Stimulated activated memory B cell treated with anti-CD40 and anti-IgM and Interleukin-4, amounts not matched to agents 10 μg/mL and 1 μg/mL and 100 μg/mL, for 72 hours (primary cell): ENCODE measurements around the gene WDR37.
"Not testable (repeated sequence)": the region's sequence is repeated elsewhere in the genome, so short reads cannot be mapped to it uniquely, and the experiment has no call there.

Experiments used
- ATAC-seq: fragments of 150-1000 bp; cut with Tn5 transposase; 2 replicates; pipeline ENCODE4 v1.10.0; 2021
- H3K27ac Mint-ChIP-seq: one replicate; pipeline ENCODE4 v1.8.0; 2022; ENCODE audit warnings: mild to moderate bottlenecking, mixed read lengths
- H3K27me3 Mint-ChIP-seq: one replicate; pipeline ENCODE4 v1.8.0; 2022; ENCODE audit warnings: mixed read lengths
- H3K36me3 Mint-ChIP-seq: one replicate; pipeline ENCODE4 v1.8.0; 2022; ENCODE audit warnings: mixed read lengths
- H3K4me1 Mint-ChIP-seq: one replicate; pipeline ENCODE4 v1.8.0; 2022; ENCODE audit warnings: mixed read lengths
- H3K4me3 Mint-ChIP-seq: one replicate; pipeline ENCODE4 v1.8.0; 2022; ENCODE audit warnings: mild to moderate bottlenecking, moderate library complexity, mixed read lengths
- H3K9me3 Mint-ChIP-seq: one replicate; pipeline ENCODE4 v1.8.0; 2022; ENCODE audit warnings: mixed read lengths

The WDR37 gene

GRCh38 chr10:1029838-1030237 lies 26.3 kb upstream of the WDR37 start:
- Mint-ChIP-seq H3K4me1 (no peaks in the 10 kb centered on the region), H3K27me3 (no peaks in the 10 kb centered on the region), H3K9me3 (no peaks in the 10 kb centered on the region), H3K36me3 (peaks cover 6% of the 10 kb centered on the region), H3K27ac (no peak overlapping the region), H3K4me3 (no peak overlapping the region)
- ATAC-seq: no peak

- H3K9me3 Mint-ChIP-seq: no peaks in the 10 kb centered on the region
- H3K27me3 Mint-ChIP-seq: no peaks in the 10 kb centered on the region
- peaks cover 29% of the 10 kb centered on the region for H3K36me3 Mint-ChIP-seq
- no peak overlapping the region for H3K4me3 Mint-ChIP-seq
- ATAC-seq: no peak
- H3K4me1 Mint-ChIP-seq: peaks cover 28% of the 10 kb centered on the region
- no peak overlapping the region for H3K27ac Mint-ChIP-seq
These were observed 22.6 kb upstream of the WDR37 start for GRCh38 chr10:1033601-1034000.

- no peak overlapping the region for H3K27ac Mint-ChIP-seq
- no peak overlapping the region for H3K4me3 Mint-ChIP-seq
These were observed 21.4 kb upstream of the WDR37 start for GRCh38 chr10:1034758-1035157.

GRCh38 chr10:1035201-1035600 lies 21.0 kb upstream of the WDR37 start:
- no peak for ATAC-seq
- Mint-ChIP-seq H3K4me1 (peaks cover 28% of the 10 kb centered on the region), H3K4me3 (no peak overlapping the region), H3K36me3 (peaks cover 32% of the 10 kb centered on the region), H3K27me3 (no peaks in the 10 kb centered on the region), H3K27ac (peak overlapping the region; percentile 82), H3K9me3 (no peaks in the 10 kb centered on the region)

More at GRCh38 chr10:1034758-1035157, 21.4 kb upstream of the WDR37 start:
- Mint-ChIP-seq H3K4me1 (peaks cover 28% of the 10 kb centered on the region), H3K27me3 (no peaks in the 10 kb centered on the region), H3K9me3 (no peaks in the 10 kb centered on the region), H3K36me3 (peaks cover 29% of the 10 kb centered on the region)
- no peak for ATAC-seq

- H3K4me1 Mint-ChIP-seq: peaks cover 28% of the 10 kb centered on the region
- peak overlapping the region; percentile 82 for H3K27ac Mint-ChIP-seq
- peak; percentile 93 for ATAC-seq
- H3K9me3 Mint-ChIP-seq: no peaks in the 10 kb centered on the region
- peaks cover 35% of the 10 kb centered on the region for H3K36me3 Mint-ChIP-seq
- H3K27me3 Mint-ChIP-seq: no peaks in the 10 kb centered on the region
- peak overlapping the region; percentile 12 for H3K4me3 Mint-ChIP-seq
These were observed 19.8 kb upstream of the WDR37 start for GRCh38 chr10:1036341-1036791.

GRCh38 chr10:1037098-1037497 lies 19.1 kb upstream of the WDR37 start:
- no peaks in the 10 kb centered on the region for H3K9me3 Mint-ChIP-seq
- peaks cover 28% of the 10 kb centered on the region for H3K4me1 Mint-ChIP-seq
- ATAC-seq: no peak
- H3K27me3 Mint-ChIP-seq: no peaks in the 10 kb centered on the region
- peaks cover 35% of the 10 kb centered on the region for H3K36me3 Mint-ChIP-seq
- no peak overlapping the region for H3K4me3 Mint-ChIP-seq
- peak overlapping the region; percentile 82 for H3K27ac Mint-ChIP-seq

GRCh38 chr10:1038769-1039168 lies 17.4 kb upstream of the WDR37 start:
- H3K27me3 Mint-ChIP-seq, H3K9me3 Mint-ChIP-seq, H3K4me3 Mint-ChIP-seq, H3K27ac Mint-ChIP-seq, ATAC-seq: not testable (repeated sequence)
- Mint-ChIP-seq H3K4me1 (peaks cover 36% of the 10 kb centered on the region), H3K36me3 (peaks cover 41% of the 10 kb centered on the region)

- Mint-ChIP-seq H3K36me3 (peaks cover 40% of the 10 kb centered on the region), H3K4me1 (peaks cover 50% of the 10 kb centered on the region), H3K4me3 (no peak overlapping the region), H3K27me3 (no peaks in the 10 kb centered on the region), H3K27ac (no peak overlapping the region), H3K9me3 (no peaks in the 10 kb centered on the region)
- ATAC-seq: no peak
These were observed 16.1 kb upstream of the WDR37 start for GRCh38 chr10:1040133-1040532.

- ATAC-seq: no peak
- Mint-ChIP-seq H3K36me3 (peaks cover 43% of the 10 kb centered on the region), H3K4me1 (peaks cover 47% of the 10 kb centered on the region), H3K4me3 (no peak overlapping the region), H3K9me3 (no peaks in the 10 kb centered on the region), H3K27ac (no peak overlapping the region), H3K27me3 (no peaks in the 10 kb centered on the region)
These were observed 14.7 kb upstream of the WDR37 start for GRCh38 chr10:1041514-1041913.

- ATAC-seq: peak; percentile 79
- Mint-ChIP-seq H3K36me3 (peaks cover 34% of the 10 kb centered on the region), H3K4me1 (peaks cover 41% of the 10 kb centered on the region), H3K27me3 (no peaks in the 10 kb centered on the region), H3K9me3 (no peaks in the 10 kb centered on the region), H3K4me3 (peak overlapping the region; percentile 63), H3K27ac (peak overlapping the region; percentile 71)
These were observed 12.6 kb upstream of the WDR37 start for GRCh38 chr10:1043532-1043995.

- Mint-ChIP-seq H3K36me3 (peaks cover 34% of the 10 kb centered on the region), H3K9me3 (no peaks in the 10 kb centered on the region), H3K4me3 (peak overlapping the region; percentile 63), H3K27me3 (no peaks in the 10 kb centered on the region), H3K4me1 (peaks cover 41% of the 10 kb centered on the region), H3K27ac (peak overlapping the region; percentile 71)
- ATAC-seq: no peak
These were observed 12.0 kb upstream of the WDR37 start for GRCh38 chr10:1044146-1044545.

- Mint-ChIP-seq H3K36me3 (peaks cover 34% of the 10 kb centered on the region), H3K9me3 (no peaks in the 10 kb centered on the region), H3K27ac (peak overlapping the region; percentile 71), H3K4me3 (peak overlapping the region; percentile 63), H3K4me1 (peaks cover 41% of the 10 kb centered on the region), H3K27me3 (no peaks in the 10 kb centered on the region)
- ATAC-seq: no peak
These were observed 11.2 kb upstream of the WDR37 start for GRCh38 chr10:1044964-1045363.

GRCh38 chr10:1045415-1045814 lies 10.8 kb upstream of the WDR37 start:
- Mint-ChIP-seq H3K9me3 (no peaks in the 10 kb centered on the region), H3K27me3 (no peaks in the 10 kb centered on the region), H3K27ac (peak overlapping the region; percentile 71), H3K36me3 (peaks cover 29% of the 10 kb centered on the region), H3K4me3 (peak overlapping the region; percentile 63), H3K4me1 (peaks cover 41% of the 10 kb centered on the region)
- no peak for ATAC-seq

- H3K27me3 Mint-ChIP-seq: no peaks in the 10 kb centered on the region
- peaks cover 50% of the 10 kb centered on the region for H3K4me1 Mint-ChIP-seq
- peak overlapping the region; percentile 96 for H3K27ac Mint-ChIP-seq
- H3K36me3 Mint-ChIP-seq: peaks cover 31% of the 10 kb centered on the region
- no peak for ATAC-seq
- no peaks in the 10 kb centered on the region for H3K9me3 Mint-ChIP-seq
- H3K4me3 Mint-ChIP-seq: peak overlapping the region; percentile 88
These were observed 8.2 kb upstream of the WDR37 start for GRCh38 chr10:1047937-1048336.

- Mint-ChIP-seq H3K4me1 (peaks cover 50% of the 10 kb centered on the region), H3K4me3 (peak overlapping the region; percentile 88), H3K27me3 (no peaks in the 10 kb centered on the region), H3K36me3 (peaks cover 31% of the 10 kb centered on the region), H3K9me3 (no peaks in the 10 kb centered on the region), H3K27ac (peak overlapping the region; percentile 96)
- no peak for ATAC-seq
These were observed 7.8 kb upstream of the WDR37 start for GRCh38 chr10:1048349-1048731.

GRCh38 chr10:1048732-1049424 lies 7.3 kb upstream of the WDR37 start, which contains the start of gene IDI1:
TSS of gene IDI1 (minus strand) at chr10:1049119. CDS start at chr10:1049003, 116 bp downstream.
- H3K27me3 Mint-ChIP-seq: no peaks in the 10 kb centered on the region
- no peaks in the 10 kb centered on the region for H3K9me3 Mint-ChIP-seq
- H3K4me3 Mint-ChIP-seq: peak within 1 kb of the TSS; percentile 88
- peaks cover 33% of the 10 kb centered on the region for H3K36me3 Mint-ChIP-seq
- H3K27ac Mint-ChIP-seq: peak within 1 kb of the TSS; percentile 96
- peaks cover 50% of the 10 kb centered on the region for H3K4me1 Mint-ChIP-seq
- peak; percentile 95 for ATAC-seq
